Esophagus muscularis mucosa (tissue), 4 donors: ENCODE measurements around the gene FDX2. TPM values are rescaled to one million over a fixed set of nuclear protein-coding genes. Genes with fewer than 3 reads are reported as not detected.
A peak's percentile ranks its signal among the peaks of the same experiment; 100 is the strongest.

Experiments
- DNase-seq: peaks from one replicate; pipeline ENCODE4 v3.0.0-alpha.2; 2017; ENCODE audit errors: extremely low spot score
- H3K27ac ChIP-seq, 4 donors: fragments of 200-600 bp; sonication (generic); replicated peaks in 1 of 4; 1 replicate in 3 of 4; 2 replicates in 1 of 4; pipeline ENCODE4 v1.5.1; 2016 to 2019; ENCODE audit warnings: mild to moderate bottlenecking in 1 of 4
- H3K27me3 ChIP-seq, 4 donors: fragments of 200-600 bp; sonication (generic); one replicate each; pipeline versions ENCODE4 v1.5.1 to v1.6.0; 2016 to 2019
- H3K36me3 ChIP-seq, 4 donors: fragments of 200-600 bp; sonication (generic); one replicate each; pipeline ENCODE4 v1.5.1; 2016 to 2019
- H3K4me1 ChIP-seq, 4 donors: fragments of 200-600 bp; sonication (generic); one replicate each; pipeline ENCODE4 v1.5.1; 2016 to 2019
- H3K4me3 ChIP-seq, 4 donors: fragments of 200-600 bp; sonication (generic); 1 replicate in 2 of 4; 2 replicates in 2 of 4; pipeline ENCODE4 v1.5.1; 2016 to 2019; ENCODE audit warnings: mild to moderate bottlenecking in 4 of 4, moderate library complexity in 1 of 4
- H3K9me3 ChIP-seq, 4 donors: fragments of 200-600 bp; sonication (generic); 1 replicate in 3 of 4; 2 replicates in 1 of 4; pipeline ENCODE4 v1.5.1; 2016 to 2019
- CTCF ChIP-seq, 3 experiments: fragments of 200-600 bp in 2 of 3; fragments of 450-650 bp in 1 of 3; sonication (generic) in 2 of 3; IDR thresholded peaks; one replicate each; pipeline ENCODE4 v1.5.1; 2017 to 2019; ENCODE audit warnings: antibody characterized with exemption in 3 of 3, mild to moderate bottlenecking in 2 of 3, moderate library complexity in 1 of 3
- EP300 ChIP-seq: sonication (generic); formaldehyde crosslinking; IDR thresholded peaks from one replicate; pipeline ENCODE4 v1.6.1; 2017; ENCODE audit warnings: antibody characterized with exemption
- POLR2A ChIP-seq: fragments of 450-650 bp; IDR thresholded peaks from one replicate; pipeline ENCODE4 v1.6.1; 2017; ENCODE audit warnings: antibody characterized with exemption, moderate library complexity, mild to moderate bottlenecking, low read depth
- POLR2AphosphoS5 ChIP-seq, 2 donors: sonication (generic); formaldehyde crosslinking; IDR thresholded peaks; one replicate each; pipeline ENCODE4 v1.6.1; 2017; ENCODE audit warnings: antibody characterized with exemption in 2 of 2
- WGBS: methylation state at CpG from one replicate; pipeline ENCODE4 v1.1.5; 2018; 5-methylcytosine and 5-hydroxymethylcytosine counted together
- intact Hi-C: fragments of 100-400 bp; cut with DNase I; formaldehyde crosslinking; loops from one replicate; pipeline ENCODE4 v1.15.1; 2023
- small RNA-seq, 3 donors: library from RNA; depleted of rRNA; stranded (forward); fragments of <200 nt; gene quantifications; one replicate each; pipeline ENCODE3, GENCODE V24; 2016
- total RNA-seq, 4 donors: library from RNA; depleted of rRNA; stranded (reverse); fragments of >200 nt; gene quantifications; one replicate each; pipeline versions ENCODE4 v1.1.0 to v1.2.1, GENCODE V29; 2016

Gene FDX2
- total RNA-seq, 4 donors from 2014 or later: 16.6 to 29.6 (median 26.5) TPM

- intact Hi-C loops: no loop called here
Observed at GRCh38 chr19:10266706-10267105, 49.1 kb downstream of the FDX2 start.

GRCh38 chr19:10262771-10263170 lies 53.0 kb downstream of the FDX2 start:
- H3K27me3 ChIP-seq: no peaks in the 10 kb centered on the region
- intact Hi-C loops: no loop called here
- WGBS: 80% methylated on average over 7 of the region's 7 CpGs
- H3K4me3 ChIP-seq: no peak overlapping the region
- no peak for DNase-seq
- H3K4me1 ChIP-seq: peaks cover 6 to 16% (median 7%) of the 10 kb centered on the region in 4 donors
- TF ChIP-seq POLR2A (no peak), CTCF (IDR thresholded peaks at IDR 0.05) (no peak), EP300 (no peak), POLR2AphosphoS5 (IDR thresholded peaks at IDR 0.05) (no peak)
- H3K9me3 ChIP-seq: no peaks in the 10 kb centered on the region
- H3K27ac ChIP-seq: no peak overlapping the region
- peaks cover 10 to 23% (median 20%) of the 10 kb centered on the region in 4 donors for H3K36me3 ChIP-seq

More at GRCh38 chr19:10266706-10267105, 49.1 kb downstream of the FDX2 start:
- H3K27ac ChIP-seq: peak overlapping the region in 2 of 4 donors; percentile 20 to 75
- 89% methylated on average over 7 of the region's 7 CpGs for WGBS
- DNase-seq: no peak
- H3K4me1 ChIP-seq: peaks cover 32 to 47% (median 32%) of the 10 kb centered on the region in 4 donors
- no peak overlapping the region for H3K4me3 ChIP-seq
- peaks cover 0 to 30% (median 15%) of the 10 kb centered on the region in 4 donors for H3K27me3 ChIP-seq
- TF ChIP-seq POLR2A (no peak), CTCF (IDR thresholded peaks at IDR 0.05) (no peak), EP300 (no peak), POLR2AphosphoS5 (IDR thresholded peaks at IDR 0.05) (no peak)
- H3K36me3 ChIP-seq: no peaks in the 10 kb centered on the region
- H3K9me3 ChIP-seq: no peaks in the 10 kb centered on the region

GRCh38 chr19:10260141-10260584 lies 55.7 kb downstream of the FDX2 start:
- 76% methylated on average over 8 of the region's 8 CpGs for WGBS
- TF ChIP-seq EP300 (no peak), CTCF (IDR thresholded peaks at IDR 0.05) (no peak), POLR2A (no peak), POLR2AphosphoS5 (IDR thresholded peaks at IDR 0.05) (no peak)
- H3K4me3 ChIP-seq: no peak overlapping the region
- no peaks in the 10 kb centered on the region for H3K9me3 ChIP-seq
- H3K4me1 ChIP-seq: peaks cover 0 to 8% (median 7%) of the 10 kb centered on the region in 4 donors
- H3K36me3 ChIP-seq: peaks cover 31 to 49% (median 45%) of the 10 kb centered on the region in 4 donors
- DNase-seq: no peak
- H3K27ac ChIP-seq: no peak overlapping the region
- intact Hi-C loops: no loop called here
- no peaks in the 10 kb centered on the region for H3K27me3 ChIP-seq

Small RNA genes lying within 50 kb of the gene (small RNA-seq; reads per million reads assigned to genes)
- gene AC011511.1 (0 reads per million in 3 donors), gene AC011511.4 (0 reads per million in 3 donors)

Other genes with a start within 250 kb of the FDX2 start
- 10 to 100 TPM; 17.4 to 34.9 (median 26.1) TPM for gene SHFL, start 229.7 kb downstream of the FDX2 start, total RNA-seq
- not detected for gene ANGPTL6, start 213.3 kb downstream of the FDX2 start, total RNA-seq
- gene PPAN, start 209.7 kb downstream of the FDX2 start, total RNA-seq: 10 to 100 TPM; 22.7 to 39.3 (median 29.1) TPM
- 10 to 100 TPM in 1 of 4 donors, 1 to 10 TPM in 3; 4.9 to 11.3 (median 8.5) TPM for gene P2RY11, start 204.3 kb downstream of the FDX2 start, total RNA-seq
- 100 to 1,000 TPM; 220 to 344 (median 305) TPM for gene EIF3G, start 196.1 kb downstream of the FDX2 start, total RNA-seq
- 10 to 100 TPM; 20.8 to 51.4 (median 34.8) TPM for gene DNMT1, start 121.1 kb downstream of the FDX2 start, total RNA-seq
- 10 to 100 TPM; 14.5 to 27.7 (median 20.4) TPM for gene S1PR2, start 84.7 kb downstream of the FDX2 start, total RNA-seq
- gene MRPL4, start 63.8 kb downstream of the FDX2 start, total RNA-seq: 10 to 100 TPM; 39.9 to 78.0 (median 61.7) TPM
- 10 to 100 TPM; 15.8 to 63.5 (median 18.4) TPM for gene ICAM1, start 44.9 kb downstream of the FDX2 start, total RNA-seq
- under 1 TPM in 3 of 4 donors, not detected in 1; 0.29 to 0.78 (median 0.66) TPM for gene ICAM4, start 29.1 kb downstream of the FDX2 start, total RNA-seq
- under 1 TPM; 0.23 to 0.45 (median 0.37) TPM for gene ICAM5, start 26.1 kb downstream of the FDX2 start, total RNA-seq
- gene ZGLP1, start 6.2 kb downstream of the FDX2 start, total RNA-seq: 1 to 10 TPM in 3 of 4 donors, under 1 TPM in 1; 0.58 to 1.2 (median 1.2) TPM
- 10 to 100 TPM; 23.7 to 42.2 (median 30.2) TPM for gene RAVER1, start 17.5 kb upstream of the FDX2 start, total RNA-seq
- 10 to 100 TPM in 1 of 4 donors, 1 to 10 TPM in 3; 2.9 to 10.9 (median 5.2) TPM for gene ICAM3, start 23.6 kb upstream of the FDX2 start, total RNA-seq
- 10 to 100 TPM; 50.5 to 71.6 (median 65.9) TPM for gene TYK2, start 64.6 kb upstream of the FDX2 start, total RNA-seq
- gene CDC37, start 87.5 kb upstream of the FDX2 start, total RNA-seq: 100 to 1,000 TPM; 131 to 176 (median 160) TPM
- 10 to 100 TPM; 11.6 to 24.5 (median 14.1) TPM for gene PDE4A, start 104.5 kb upstream of the FDX2 start, total RNA-seq
- 10 to 100 TPM; 51.9 to 94.5 (median 80.6) TPM for gene KEAP1, start 187.3 kb upstream of the FDX2 start, total RNA-seq
- gene S1PR5, start 201.4 kb upstream of the FDX2 start, total RNA-seq: not detected
- 10 to 100 TPM; 18.2 to 44.1 (median 29.7) TPM for gene ATG4D, start 227.9 kb upstream of the FDX2 start, total RNA-seq
- 10 to 100 TPM; 13.7 to 23.9 (median 16.0) TPM for gene KRI1, start 250.0 kb upstream of the FDX2 start, total RNA-seq